Karpas-422 (cell line): ENCODE data around the gene LEAP2. TPM values are rescaled to one million over a fixed set of nuclear protein-coding genes. Genes with fewer than 3 reads are reported as not detected.
"Not testable (repeated sequence)": the region's sequence is repeated elsewhere in the genome, so short reads cannot be mapped to it uniquely, and the experiment has no call there.

ENCODE experiments used
- DNase-seq: peaks from one replicate; pipeline ENCODE4 v3.0.0-alpha.2; 2015
- H2AFZ ChIP-seq: fragments of 200-600 bp; sonication (generic); 2 replicates; pipeline ENCODE4 v1.6.1; 2014; ENCODE audit warnings: antibody characterized with exemption, low read length, mixed read lengths
- H3K27ac ChIP-seq: fragments of 200-600 bp; sonication (generic); 2 replicates; pipeline ENCODE4 v1.5.1; 2014; ENCODE audit warnings: mild to moderate bottlenecking, low read length, moderate library complexity
- H3K27me3 ChIP-seq: fragments of 200-600 bp; sonication (generic); 2 replicates; pipeline ENCODE4 v1.6.1; 2014; ENCODE audit warnings: low read length, mixed read lengths
- H3K36me3 ChIP-seq: fragments of 200-600 bp; sonication (generic); 2 replicates; pipeline ENCODE4 v1.6.1; 2014; ENCODE audit warnings: low read length, mixed read lengths; ENCODE audit not compliant: insufficient read depth
- H3K4me1 ChIP-seq: fragments of 200-600 bp; sonication (generic); 2 replicates; pipeline ENCODE4 v1.6.1; 2014; ENCODE audit warnings: mild to moderate bottlenecking, low read length, mixed read lengths
- H3K4me2 ChIP-seq: fragments of 200-600 bp; sonication (generic); 2 replicates; pipeline ENCODE4 v1.6.1; 2014; ENCODE audit warnings: low read length, low read depth, mild to moderate bottlenecking; ENCODE audit not compliant: poor library complexity, severe bottlenecking
- H3K4me3 ChIP-seq: fragments of 200-600 bp; sonication (generic); 2 replicates; pipeline ENCODE4 v1.5.1; 2014; ENCODE audit warnings: mild to moderate bottlenecking, antibody characterized with exemption, low read length, mixed read lengths
- H3K79me2 ChIP-seq: fragments of 200-600 bp; sonication (generic); 2 replicates; pipeline ENCODE4 v1.6.1; 2014; ENCODE audit warnings: mild to moderate bottlenecking, low read length, mixed read lengths
- H3K9ac ChIP-seq: fragments of 200-600 bp; sonication (generic); 2 replicates; pipeline ENCODE4 v1.6.0; 2014; ENCODE audit warnings: low read length
- H3K9me2 ChIP-seq: fragments of 200-600 bp; sonication (generic), shearing (Covaris generic); replicated peaks from 2 replicates; pipeline ENCODE4 v1.6.0; 2014; ENCODE audit warnings: mild to moderate bottlenecking, low read length, moderate library complexity; ENCODE audit not compliant: insufficient read depth
- H3K9me3 ChIP-seq: fragments of 300-700, 200-600 bp; sonication (generic); 2 replicates; pipeline ENCODE4 v1.6.1; 2014; ENCODE audit warnings: low read length, mixed read lengths
- H4K20me1 ChIP-seq: fragments of 200-600 bp; sonication (generic); 2 replicates; pipeline ENCODE4 v1.6.1; 2014; ENCODE audit warnings: mild to moderate bottlenecking, antibody characterized with exemption, low read length, low read depth; ENCODE audit not compliant: insufficient read depth
- total RNA-seq: library from RNA; depleted of rRNA; stranded (reverse); fragments of >200 nt; shearing (Covaris generic); gene quantifications from 2 replicates; pipeline ENCODE4 v1.2.3, GENCODE V29; 2014; ENCODE audit warnings: low replicate concordance

LEAP2 gene
- total RNA-seq, 1 experiment from 2014 or later = 6.6 TPM

- H3K9me2 ChIP-seq = no peaks in the 10 kb centered on the region
- no peak overlapping the region for H3K4me3 ChIP-seq
- H3K4me2 ChIP-seq = no peak overlapping the region
- H4K20me1 ChIP-seq = no peaks in the 10 kb centered on the region
- no peak for DNase-seq
- no peaks in the 10 kb centered on the region for H3K27me3 ChIP-seq
- H3K36me3 ChIP-seq = no peaks in the 10 kb centered on the region
- H3K9me3 ChIP-seq = no peaks in the 10 kb centered on the region
- H3K79me2 ChIP-seq = no peaks in the 10 kb centered on the region
- no peak overlapping the region for H3K27ac ChIP-seq
- H3K9ac ChIP-seq = no peak overlapping the region
- no peak overlapping the region for H2AFZ ChIP-seq
- no peaks in the 10 kb centered on the region for H3K4me1 ChIP-seq
These were observed 20.1 kb upstream of the LEAP2 start for GRCh38 chr5:132853323-132853722.

DNA sequence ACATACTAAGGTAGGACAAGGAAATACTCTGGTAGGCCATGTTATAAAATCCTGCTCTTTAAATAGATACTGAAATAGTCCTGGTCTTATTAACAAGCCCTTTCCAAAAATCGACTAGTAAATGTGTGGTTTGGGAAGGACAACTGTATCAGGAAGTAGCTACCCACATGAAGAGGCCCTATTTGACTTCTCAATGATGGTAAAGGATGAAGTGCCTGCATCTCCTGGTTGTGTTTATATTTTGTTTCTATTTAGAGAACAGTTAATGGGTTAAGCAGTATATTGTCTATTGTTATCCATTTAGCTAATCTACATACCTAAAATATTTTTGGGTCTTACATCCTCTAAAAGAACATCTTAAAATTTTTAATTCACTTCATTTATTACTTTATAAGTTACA is 19.7 kb upstream of the LEAP2 start:
- H3K79me2 ChIP-seq = no peaks in the 10 kb centered on the region
- H3K4me1 ChIP-seq = no peaks in the 10 kb centered on the region
- H3K9ac ChIP-seq = no peak overlapping the region
- H3K9me2 ChIP-seq = no peaks in the 10 kb centered on the region
- no peak for DNase-seq
- H3K27me3 ChIP-seq = no peaks in the 10 kb centered on the region
- no peak overlapping the region for H3K4me2 ChIP-seq
- no peak overlapping the region for H3K27ac ChIP-seq
- H4K20me1 ChIP-seq = no peaks in the 10 kb centered on the region
- no peaks in the 10 kb centered on the region for H3K9me3 ChIP-seq
- no peak overlapping the region for H2AFZ ChIP-seq
- H3K36me3 ChIP-seq = no peaks in the 10 kb centered on the region
- no peak overlapping the region for H3K4me3 ChIP-seq

DNA sequence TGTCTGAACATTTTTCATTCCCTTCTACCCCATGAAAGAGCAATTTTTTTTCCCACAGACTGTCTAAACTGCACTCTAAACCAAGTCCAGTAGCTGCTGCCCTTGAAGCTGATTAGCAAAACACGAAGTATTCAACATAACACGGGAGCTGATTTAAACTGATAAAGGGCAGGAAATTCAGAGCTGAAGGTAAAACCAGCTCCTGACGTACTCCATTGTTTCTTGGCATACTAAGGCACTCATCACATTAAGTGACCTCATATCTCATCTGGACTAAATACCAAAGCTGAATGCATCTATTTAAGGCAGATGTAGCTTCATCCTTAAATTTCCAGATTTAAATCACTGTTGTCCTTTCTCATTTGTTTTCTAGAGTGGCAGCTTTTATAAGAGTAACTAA is 19.2 kb upstream of the LEAP2 start:
- H3K27ac ChIP-seq = no peak overlapping the region
- H3K9me2 ChIP-seq = no peaks in the 10 kb centered on the region
- H3K9ac ChIP-seq = no peak overlapping the region
- H4K20me1 ChIP-seq = no peaks in the 10 kb centered on the region
- no peaks in the 10 kb centered on the region for H3K79me2 ChIP-seq
- H3K36me3 ChIP-seq = no peaks in the 10 kb centered on the region
- H3K4me2 ChIP-seq = no peak overlapping the region
- H3K9me3 ChIP-seq = no peaks in the 10 kb centered on the region
- no peak for DNase-seq
- H2AFZ ChIP-seq = no peak overlapping the region
- H3K27me3 ChIP-seq = no peaks in the 10 kb centered on the region
- H3K4me1 ChIP-seq = no peaks in the 10 kb centered on the region; the same call in 1 of the 2 replicates
- H3K4me3 ChIP-seq = no peak overlapping the region

DNA sequence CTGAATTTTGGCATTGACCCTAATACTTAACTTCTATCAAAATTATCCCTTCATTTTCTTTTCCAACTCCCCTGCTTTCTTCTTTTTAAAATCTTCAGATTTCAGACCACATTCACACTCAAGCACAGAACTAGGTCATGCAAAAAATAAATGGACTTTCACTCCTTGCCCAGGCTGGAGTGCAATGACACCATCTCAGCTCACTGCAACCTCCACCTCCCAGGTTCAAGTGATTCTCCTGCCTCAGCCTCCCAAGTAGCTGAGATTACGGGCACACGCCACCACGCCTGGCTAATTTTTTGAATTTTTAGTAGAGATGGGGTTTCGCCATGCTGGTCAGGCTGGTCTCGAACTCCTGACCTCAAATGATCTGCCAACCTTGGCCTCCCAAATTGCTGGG is 18.5 kb upstream of the LEAP2 start:
- H3K9me3 ChIP-seq, H3K4me2 ChIP-seq: not testable (repeated sequence)

GRCh38 chr5:132856011-132856410 is 17.5 kb upstream of the LEAP2 start:
- H3K9me3 ChIP-seq = no peaks in the 10 kb centered on the region
- no peak overlapping the region for H3K4me3 ChIP-seq
- no peaks in the 10 kb centered on the region for H3K79me2 ChIP-seq
- H2AFZ ChIP-seq = no peak overlapping the region
- H3K27me3 ChIP-seq = no peaks in the 10 kb centered on the region
- H3K9ac ChIP-seq = no peak overlapping the region
- no peak for DNase-seq
- H3K27ac ChIP-seq = no peak overlapping the region
- H3K9me2 ChIP-seq = no peaks in the 10 kb centered on the region
- H3K36me3 ChIP-seq = no peaks in the 10 kb centered on the region
- H3K4me1 ChIP-seq = peaks cover 6% of the 10 kb centered on the region
- no peak overlapping the region for H3K4me2 ChIP-seq
- H4K20me1 ChIP-seq = no peaks in the 10 kb centered on the region

More for the DNA sequence above, 18.5 kb upstream of the LEAP2 start:
- H4K20me1 ChIP-seq, H3K4me1 ChIP-seq, H3K4me3 ChIP-seq, H3K79me2 ChIP-seq, H3K27ac ChIP-seq, H3K9me2 ChIP-seq, H2AFZ ChIP-seq, H3K36me3 ChIP-seq, H3K27me3 ChIP-seq, DNase-seq, H3K9ac ChIP-seq: not testable (repeated sequence)

DNA sequence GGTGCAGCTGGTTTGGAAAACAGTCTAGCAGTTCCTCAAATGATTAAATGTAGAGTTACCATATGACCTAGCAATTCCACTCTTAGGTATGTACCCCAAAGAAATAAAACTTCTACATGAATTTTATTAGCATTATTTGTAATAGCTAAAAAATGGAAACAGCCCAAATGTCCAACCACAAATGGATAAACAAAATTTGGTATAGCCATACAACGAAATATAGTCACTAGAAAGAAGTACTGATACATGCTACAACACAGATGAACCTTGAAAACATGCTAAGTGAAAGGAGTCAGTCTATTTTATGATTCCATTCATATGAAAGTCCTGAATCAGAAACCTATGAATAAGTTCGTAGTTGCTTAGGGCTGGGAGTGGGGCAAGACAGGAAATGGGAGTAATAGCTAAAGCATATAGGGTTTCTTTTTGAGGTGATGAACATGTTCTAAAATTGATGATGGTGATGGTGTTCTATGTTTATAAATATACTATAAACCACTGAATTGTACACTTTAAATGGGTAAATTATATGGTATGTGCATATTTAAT is 13.5 kb upstream of the LEAP2 start:
- Histone ChIP-seq H3K9ac (no peak overlapping the region), H2AFZ (no peak overlapping the region), H3K36me3 (no peaks in the 10 kb centered on the region)

GRCh38 chr5:132860742-132861141 is 12.7 kb upstream of the LEAP2 start:
- no peaks in the 10 kb centered on the region for H4K20me1 ChIP-seq
- H3K4me3 ChIP-seq = no peak overlapping the region
- peaks cover 10% of the 10 kb centered on the region for H3K4me1 ChIP-seq
- no peak overlapping the region for H2AFZ ChIP-seq
- H3K4me2 ChIP-seq = no peak overlapping the region
- DNase-seq = no peak
- no peaks in the 10 kb centered on the region for H3K9me3 ChIP-seq
- H3K36me3 ChIP-seq = no peaks in the 10 kb centered on the region
- H3K79me2 ChIP-seq = no peaks in the 10 kb centered on the region
- no peak overlapping the region for H3K9ac ChIP-seq
- no peaks in the 10 kb centered on the region for H3K9me2 ChIP-seq
- no peaks in the 10 kb centered on the region for H3K27me3 ChIP-seq
- H3K27ac ChIP-seq = no peak overlapping the region

More for the DNA sequence above, 13.5 kb upstream of the LEAP2 start:
- Histone ChIP-seq H4K20me1 (no peaks in the 10 kb centered on the region), H3K4me3 (no peak overlapping the region), H3K27me3 (no peaks in the 10 kb centered on the region), H3K4me1 (peaks cover 6% of the 10 kb centered on the region), H3K27ac (no peak overlapping the region), H3K4me2 (no peak overlapping the region), H3K9me3 (no peaks in the 10 kb centered on the region), H3K79me2 (no peaks in the 10 kb centered on the region), H3K9me2 (no peaks in the 10 kb centered on the region)
- no peak for DNase-seq

DNA sequence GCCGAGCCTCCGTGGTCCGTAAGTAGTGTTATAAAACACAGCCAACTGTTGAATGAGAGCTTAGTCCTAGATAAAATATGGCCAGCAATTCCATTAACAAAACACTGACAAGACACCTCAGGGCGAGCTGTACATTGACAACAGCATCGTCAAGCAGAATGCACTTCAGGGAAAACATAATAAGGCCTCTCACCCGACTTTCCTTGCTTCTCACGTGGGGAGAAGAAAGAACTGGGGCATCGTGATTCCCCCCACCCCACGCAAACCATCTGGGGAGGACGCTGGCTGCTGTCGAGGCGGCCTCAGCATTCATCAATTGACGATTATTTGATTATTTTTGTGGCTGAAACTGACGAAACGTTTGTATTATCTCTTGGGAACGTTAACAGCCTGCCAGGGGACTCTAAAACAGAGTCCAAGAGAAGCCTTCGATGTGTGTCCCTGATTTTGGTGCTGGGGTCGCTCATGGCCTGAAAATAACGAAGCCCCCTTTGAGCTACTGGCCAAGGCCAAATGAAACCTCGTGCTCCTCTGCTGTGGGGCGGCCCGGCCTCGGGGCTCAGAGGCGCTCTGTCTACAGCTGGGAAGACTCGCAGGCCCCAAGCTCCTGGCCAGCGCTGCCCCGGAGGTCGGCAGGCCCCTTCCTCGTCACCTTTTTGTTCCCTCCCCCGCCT is 7.7 kb upstream of the LEAP2 start:
- H3K9ac ChIP-seq = peak overlapping the region; percentile 88
- peak overlapping the region; percentile 58; the same call in 1 of the 2 replicates for H2AFZ ChIP-seq
- H3K27me3 ChIP-seq = no peaks in the 10 kb centered on the region
- H3K4me3 ChIP-seq = peak overlapping the region; percentile 87
- no peaks in the 10 kb centered on the region for H4K20me1 ChIP-seq
- no peak overlapping the region for H3K27ac ChIP-seq
- H3K4me1 ChIP-seq = peaks cover 21% of the 10 kb centered on the region
- H3K9me2 ChIP-seq = no peaks in the 10 kb centered on the region
- peaks cover 25% of the 10 kb centered on the region for H3K79me2 ChIP-seq
- DNase-seq = no peak
- H3K4me2 ChIP-seq = peak overlapping the region; percentile 86
- no peaks in the 10 kb centered on the region for H3K9me3 ChIP-seq
- peaks cover 16% of the 10 kb centered on the region; the same call in 1 of the 2 replicates for H3K36me3 ChIP-seq
